ENCODE measurements around the gene GALNT6.

The GALNT6 gene

GRCh38 chr12:51348116-51348515 lies 43.1 kb downstream of the GALNT6 start:
- TF ChIP-seq POLR2AphosphoS5 (IDR thresholded peaks at IDR 0.05; ENCODE audit: low read depth, low read length) (no peak), SIN3A (IDR thresholded peaks at IDR 0.05; ENCODE audit: borderline replicate concordance, insufficient read depth, low read length) (no peak), FOXP2 (optimal IDR thresholded peaks at IDR 0.05; ENCODE audit: borderline replicate concordance, extremely low read depth, extremely low read length, insufficient read depth) (no peak), TAF1 (IDR thresholded peaks at IDR 0.05; ENCODE audit: borderline replicate concordance, insufficient read depth, low read length) (no peak), REST (IDR thresholded peaks at IDR 0.05; ENCODE audit: insufficient read depth in 1 of 2, low read depth in 2 of 2, low read length in 2 of 2) (no peak)

GRCh38 chr12:51346581-51346980 lies 44.6 kb downstream of the GALNT6 start, which contains the start of gene CELA1:
Gene CELA1 (minus strand): TSS chr12:51346679. CDS start chr12:51346638, 41 bp downstream.
- TF ChIP-seq TAF1 (IDR thresholded peaks at IDR 0.05; ENCODE audit: borderline replicate concordance, insufficient read depth, low read length) (no peak), REST (IDR thresholded peaks at IDR 0.05; ENCODE audit: insufficient read depth in 1 of 2, low read depth in 2 of 2, low read length in 2 of 2) (no peak), POLR2AphosphoS5 (IDR thresholded peaks at IDR 0.05; ENCODE audit: low read depth, low read length) (no peak), SIN3A (IDR thresholded peaks at IDR 0.05; ENCODE audit: borderline replicate concordance, insufficient read depth, low read length) (no peak), FOXP2 (optimal IDR thresholded peaks at IDR 0.05; ENCODE audit: borderline replicate concordance, extremely low read depth, extremely low read length, insufficient read depth) (no peak)

- TF ChIP-seq TAF1 (IDR thresholded peaks at IDR 0.05; ENCODE audit: borderline replicate concordance, insufficient read depth, low read length) = no peak
- TF ChIP-seq POLR2AphosphoS5 (IDR thresholded peaks at IDR 0.05; ENCODE audit: low read depth, low read length) = no peak
These were observed 45.5 kb downstream of the GALNT6 start for GRCh38 chr12:51345681-51346080.

GRCh38 chr12:51343201-51343600 lies 48.0 kb downstream of the GALNT6 start:
- TF ChIP-seq POLR2AphosphoS5 (IDR thresholded peaks at IDR 0.05; ENCODE audit: low read depth, low read length) = no peak

GRCh38 chr12:51342416-51342815 lies 48.8 kb downstream of the GALNT6 start:
- TF ChIP-seq SIN3A (IDR thresholded peaks at IDR 0.05; ENCODE audit: borderline replicate concordance, insufficient read depth, low read length) = no peak
- no peak for TF ChIP-seq POLR2AphosphoS5 (IDR thresholded peaks at IDR 0.05; ENCODE audit: low read depth, low read length)
- TF ChIP-seq REST (IDR thresholded peaks at IDR 0.05; ENCODE audit: insufficient read depth in 1 of 2, low read depth in 2 of 2, low read length in 2 of 2) = no peak
- no peak for TF ChIP-seq TAF1 (IDR thresholded peaks at IDR 0.05; ENCODE audit: borderline replicate concordance, insufficient read depth, low read length)
- no peak for TF ChIP-seq FOXP2 (optimal IDR thresholded peaks at IDR 0.05; ENCODE audit: borderline replicate concordance, extremely low read depth, extremely low read length, insufficient read depth)

- TF ChIP-seq POLR2AphosphoS5 (IDR thresholded peaks at IDR 0.05; ENCODE audit: low read depth, low read length) (no peak), FOXP2 (optimal IDR thresholded peaks at IDR 0.05; ENCODE audit: borderline replicate concordance, extremely low read depth, extremely low read length, insufficient read depth) (no peak), SIN3A (IDR thresholded peaks at IDR 0.05; ENCODE audit: borderline replicate concordance, insufficient read depth, low read length) (no peak)
These were observed 49.8 kb downstream of the GALNT6 start for GRCh38 chr12:51341251-51342007.
